K562 (cell line): ENCODE results near the gene SLC25A21. TPM values are rescaled to one million over a fixed set of nuclear protein-coding genes. Genes with fewer than 3 reads are reported as not detected.
A peak's percentile ranks its signal among the peaks of the same experiment; 100 is the strongest.

Experiments used
- ATAC-seq: fragments of 200-7000 bp; cut with Tn5 transposase; 3 replicates; pipeline ENCODE4 v1.9.1; 2020; ENCODE audit warnings: moderate library complexity
- BruUV-seq: library from RNA; stranded (reverse); fragments of 400-500 nt; replicated peaks from 2 replicates; lab custom pipeline; 2021; lab: Mats Ljungman, UMichigan
- CTCF ChIA-PET: fragments of 300-600 bp; formaldehyde crosslinking; extraction: SDS; loops from one replicate; lab custom pipeline; 2021; ENCODE audit warnings: low intra/inter-chr PET ratio; lab: Yijun Ruan, JAX
- POLR2A ChIA-PET: fragments of 300-600, 350-650 bp; sonication (Branson Sonifier 250); formaldehyde crosslinking; extraction: SDS; loops from one replicate; lab custom pipeline; 2021; ENCODE audit warnings: antibody characterized with exemption, inconsistent platforms; lab: Yijun Ruan, JAX
- DNase-seq, 4 experiments: peaks; one replicate each; pipeline versions ENCODE4 v3.0.0 to v3.0.0-alpha.2; 2011 to 2018; ENCODE audit warnings: low spot score in 3 of 4, mixed read lengths in 3 of 4; ENCODE audit errors: extremely low read depth in 1 of 4
- FAIRE-seq: peaks from 2 replicates; lab custom pipeline; 2011; peaks lifted over from hg19 to GRCh38; lab: Jason Lieb, UNC
- H2AFZ ChIP-seq: 2 replicates; pipeline ENCODE4 v1.6.0; 2011; ENCODE audit warnings: low read depth, low read length, control low read depth, inconsistent platforms
- H3K27ac ChIP-seq: fragments of 200-600 bp; 3 replicates; pipeline ENCODE4 v1.8.0; 2011; ENCODE audit warnings: low read depth, mild to moderate bottlenecking, control low read depth, inconsistent platforms, low read length, moderate library complexity, mixed read lengths; ENCODE audit errors: extremely low read depth
- H3K27me3 ChIP-seq, 2 experiments: fragments of 300-600 bp in 1 of 2; 2 replicates in 1 of 2; 3 replicates in 1 of 2; pipeline versions ENCODE4 v1.6.0 to v1.8.0; 2011; ENCODE audit warnings: inconsistent platforms in 2 of 2, low read length in 2 of 2, mild to moderate bottlenecking in 1 of 2, mixed read lengths in 1 of 2, moderate library complexity in 1 of 2; ENCODE audit not compliant: control insufficient read depth in 2 of 2, insufficient read depth in 2 of 2
- H3K36me3 ChIP-seq: fragments of 300-600 bp; 3 replicates; pipeline ENCODE4 v1.8.0; 2011; ENCODE audit warnings: mild to moderate bottlenecking, low read length, inconsistent platforms; ENCODE audit not compliant: control insufficient read depth, insufficient read depth
- H3K4me1 ChIP-seq, 2 experiments: fragments of 200-600 bp in 1 of 2; replicated peaks in 1 of 2; 2 replicates in 1 of 2; 3 replicates in 1 of 2; pipeline versions ENCODE4 v1.5.1 to v1.8.0; 2011; ENCODE audit warnings: inconsistent platforms in 2 of 2, low read length in 2 of 2, mild to moderate bottlenecking in 1 of 2, mixed read lengths in 1 of 2, moderate library complexity in 1 of 2; ENCODE audit not compliant: control insufficient read depth in 2 of 2, insufficient read depth in 2 of 2
- H3K4me2 ChIP-seq: 2 replicates; pipeline ENCODE4 v1.6.1; 2011; ENCODE audit warnings: low read length, control low read depth, inconsistent platforms, mixed read lengths; ENCODE audit not compliant: insufficient read depth
- H3K4me3 ChIP-seq: fragments of 200-600 bp; sonication (generic), shearing (Covaris generic); 2 replicates; pipeline ENCODE4 v1.5.1; 2016; ENCODE audit warnings: control low read depth, inconsistent platforms
- H3K79me2 ChIP-seq: fragments of 200-600 bp; 3 replicates; pipeline ENCODE4 v1.8.0; 2011; ENCODE audit warnings: low read length, inconsistent platforms; ENCODE audit not compliant: control insufficient read depth, insufficient read depth
- H3K9ac ChIP-seq, 2 experiments: 2 replicates each; pipeline versions ENCODE4 v1.6.0 to v1.6.1; 2011; ENCODE audit warnings: low read depth in 2 of 2, low read length in 2 of 2, control low read depth in 1 of 2, inconsistent platforms in 1 of 2, mild to moderate bottlenecking in 1 of 2, mixed read lengths in 1 of 2; ENCODE audit not compliant: insufficient read depth in 1 of 2
- H3K9me1 ChIP-seq: one replicate; pipeline ENCODE4 v1.6.0; 2011; ENCODE audit warnings: inconsistent platforms, mild to moderate bottlenecking, low read length, moderate library complexity; ENCODE audit not compliant: control insufficient read depth, insufficient read depth
- H3K9me3 ChIP-seq: replicated peaks from 2 replicates; pipeline ENCODE4 v1.5.1; 2011; ENCODE audit warnings: low read depth, low read length, inconsistent platforms; ENCODE audit not compliant: control insufficient read depth, insufficient read depth
- H4K20me1 ChIP-seq: replicated peaks from 2 replicates; pipeline ENCODE4 v1.6.1; 2011; ENCODE audit warnings: low read length, inconsistent platforms, mixed read lengths; ENCODE audit not compliant: control insufficient read depth, insufficient read depth
- ARID1B ChIP-seq: fragments of 450-650 bp; IDR thresholded peaks from 2 replicates; pipeline ENCODE4 v1.6.1; 2016; ENCODE audit warnings: antibody characterized with exemption, mild to moderate bottlenecking, inconsistent platforms
- CEBPB ChIP-seq: fragments of 450-650 bp; IDR thresholded peaks from 2 replicates; pipeline ENCODE4 v1.6.1; 2016; ENCODE audit warnings: missing genetic modification characterization, missing compliant biosample characterization
- CEBPG ChIP-seq, 3 experiments: fragments of 200-800 bp in 1 of 3; sonication (Bioruptor generic) in 1 of 3; sonication (generic) in 1 of 3; formaldehyde crosslinking in 1 of 3; IDR thresholded peaks in 2 of 3; conservative IDR thresholded peaks in 1 of 3; 2 replicates each; pipeline versions ENCODE4 v1.6.1 to v1.8.0; 2016 to 2022; ENCODE audit warnings: missing compliant biosample characterization in 2 of 3, missing genetic modification characterization in 2 of 3, mild to moderate bottlenecking in 1 of 3, missing genetic modification reagents in 1 of 3
- DPF2 ChIP-seq: fragments of 450-650 bp; IDR thresholded peaks from 2 replicates; pipeline ENCODE4 v1.6.1; 2016
- HCFC1 ChIP-seq: IDR thresholded peaks from 2 replicates; pipeline ENCODE4 v1.6.1; 2012; ENCODE audit warnings: low read depth, low read length, improper control_type of control experiment
- IFI16 ChIP-seq: fragments of 250-450 bp; sonication (Bioruptor Pico); IDR thresholded peaks from 2 replicates; pipeline ENCODE4 v2.1.2; 2022; ENCODE audit warnings: mild to moderate bottlenecking, inconsistent platforms
- MEF2A ChIP-seq: IDR thresholded peaks from 2 replicates; pipeline ENCODE4 v1.6.1; 2011; ENCODE audit warnings: low read depth, mild to moderate bottlenecking, low read length, moderate library complexity; ENCODE audit not compliant: control insufficient read depth
- NFRKB ChIP-seq: fragments of 450-650 bp; IDR thresholded peaks from 2 replicates; pipeline ENCODE4 v1.6.1; 2016; ENCODE audit warnings: low read depth
- PBX2 ChIP-seq, 2 experiments: IDR thresholded peaks in 1 of 2; conservative IDR thresholded peaks in 1 of 2; 2 replicates each; pipeline ENCODE4 v1.6.1; 2016; ENCODE audit warnings: low read depth in 2 of 2, mild to moderate bottlenecking in 1 of 2, missing compliant biosample characterization in 1 of 2, missing genetic modification characterization in 1 of 2, moderate library complexity in 1 of 2
- SMARCA4 ChIP-seq: fragments of 450-650 bp; IDR thresholded peaks from 2 replicates; pipeline ENCODE4 v1.6.1; 2016
- SOX6 ChIP-seq: fragments of 450-650 bp; IDR thresholded peaks from 2 replicates; pipeline ENCODE4 v1.6.1; 2014; ENCODE audit warnings: mild to moderate bottlenecking
- ZKSCAN1 ChIP-seq: fragments of 150-350 bp; IDR thresholded peaks from 2 replicates; pipeline ENCODE4 v1.6.1; 2016; ENCODE audit warnings: low read depth, low read length
- ZNF232 ChIP-seq: sonication (generic); formaldehyde crosslinking; IDR thresholded peaks from 2 replicates; pipeline ENCODE4 v1.8.0; 2022; ENCODE audit warnings: mild to moderate bottlenecking, missing genetic modification reagents
- ZNF592 ChIP-seq: fragments of 450-650 bp; IDR thresholded peaks from 2 replicates; pipeline ENCODE4 v1.6.1; 2017; ENCODE audit warnings: antibody characterized with exemption, mild to moderate bottlenecking
- ZNF780A ChIP-seq: fragments of 250-450 bp; sonication (Bioruptor Pico); IDR thresholded peaks from 2 replicates; pipeline ENCODE4 v1.5.0; 2021; ENCODE audit warnings: mild to moderate bottlenecking
- WGBS: fragments of 100-300 bp; shearing (Covaris generic); methylation state at CpG from one replicate; pipeline ENCODE4 v1.1.6; 2016; ENCODE audit warnings: low coverage, mixed read lengths; ENCODE audit not compliant: insufficient coverage; ENCODE audit errors: missing lambda C conversion rate; 5-methylcytosine and 5-hydroxymethylcytosine counted together
- in situ Hi-C: fragments of 300-500 bp; cut with MboI; formaldehyde crosslinking; loops from 4 replicates; pipeline ENCODE4 v1.15.0; 2018; ENCODE audit warnings: inconsistent platforms, mixed read lengths
- intact Hi-C: fragments of 100-400 bp; cut with micrococcal nuclease; formaldehyde crosslinking; loops from 2 replicates; pipeline ENCODE4 v1.14.2; 2022
- polyA plus RNA-seq, 8 experiments: library from polyadenylated mRNA; depleted of rRNA in 4 of 8; stranded (reverse) in 5 of 8; unstranded in 3 of 8; fragments of >200 nt; fragmentation: Nextera tagmentation in 2 of 8; fragmentation: Illumina TruSeq in 1 of 8; extraction: Ambion mirVana in 2 of 8; extraction: Trizol in 1 of 8; gene quantifications; 2 replicates each; pipeline versions ENCODE4 v1.2.1 to v1.2.3, GENCODE V29; 2011 to 2014; ENCODE audit warnings: inconsistent platforms in 1 of 8, missing spikeins in 1 of 8
- total RNA-seq, 7 experiments: library from RNA; depleted of rRNA in 6 of 7; stranded (reverse); fragments of >200 nt in 6 of 7; fragmentation: Illumina TruSeq in 2 of 7; extraction: Trizol in 2 of 7; gene quantifications; 2 replicates each; pipeline versions ENCODE4 v1.2.1 to v1.2.3, GENCODE V29; 2011 to 2021; ENCODE audit warnings: low replicate concordance in 1 of 7

The SLC25A21 gene
- total and polyA plus RNA-seq, 9 of the 15 experiments (the other 6 are each of a cell fraction or from before 2014, with no cell fraction given): 15.2 to 46.7 (median 28.7) TPM

GRCh38 chr14:37172936-37173614 lies 669 bp upstream of the SLC25A21 start:
- H2AFZ ChIP-seq: peak overlapping the region; percentile 91; the same call in 1 of the 2 replicates
- peak overlapping the region; percentile 95 for H3K4me2 ChIP-seq
- DNase-seq (peak in 2 of 4 experiments; percentile 20 to 46), FAIRE-seq (no peak), ATAC-seq (peak; percentile 19; the same call in 2 of the 3 replicates)
- WGBS: 0% methylated on average over 5 of the region's 5 CpGs
- intact Hi-C loops (loop anchor here (1.0 kb wide), 1 partner anchor 24 kb away; the partner anchor contains the start of gene MIPOL1), in situ Hi-C loops (loop anchor here (25.0 kb wide), 1 partner anchor 1336 kb away; the partner anchor contains the start of gene BRMS1L)
- H3K27me3 ChIP-seq: no peaks in the 10 kb centered on the region
- TSS peak; percentile 66 for BruUV-seq
- H3K9me1 ChIP-seq: no peaks in the 10 kb centered on the region
- no peaks in the 10 kb centered on the region for H4K20me1 ChIP-seq
- H3K4me3 ChIP-seq: peak overlapping the region; percentile 75
- peaks cover 65% of the 10 kb centered on the region for H3K79me2 ChIP-seq
- peaks cover 11 to 25% of the 10 kb centered on the region in 2 experiments for H3K4me1 ChIP-seq
- peak overlapping the region; percentile 94 for H3K27ac ChIP-seq
- CTCF ChIA-PET: no interaction called here
- POLR2A ChIA-PET: interaction anchor here (1.4 to 1.8 kb wide), 2 partner anchors 11 to 23 kb away, joined by 3 to 4 read pairs; no protein-coding TSS in a partner anchor
- no peaks in the 10 kb centered on the region for H3K9me3 ChIP-seq
- H3K36me3 ChIP-seq: no peaks in the 10 kb centered on the region
- H3K9ac ChIP-seq: peak overlapping the region in 1 of 2 experiments; percentile 94; a peak in 2 of 4 replicates
- TF ChIP-seq SOX6 (0 out of 2 replicates have a peak, but pooled peaks have one; percentile 15), SMARCA4 (peak; percentile 42), NFRKB (no peak), ZNF232 (no peak), CEBPB (tag) (peak; percentile 90), ZKSCAN1 (no peak), ARID1B (peak; percentile 42), CEBPG (CRISPR knock-in tag; IDR thresholded peaks at IDR 0.05) (no peak), CEBPG (tag; conservative IDR thresholded peaks at IDR 0.05 in 1 of 2, IDR thresholded peaks at IDR 0.05 in 1 of 2) (peak; percentile 22 to 67; a peak in 2 of 4 replicates), ZNF592 (0 out of 2 replicates have a peak, but pooled peaks have one; percentile 21), DPF2 (peak; percentile 49), PBX2 (CRISPR knock-in tag; IDR thresholded peaks at IDR 0.05; ENCODE audit: low read depth) (no peak), PBX2 (tag; conservative IDR thresholded peaks at IDR 0.05; ENCODE audit: low read depth) (0 out of 2 replicates have a peak, but pooled peaks have one; percentile 5), IFI16 (CRISPR knock-in tag) (no peak), MEF2A (peak; percentile 68), HCFC1 (no peak), ZNF780A (CRISPR knock-in tag) (no peak)
